MCF 10A (cell line): ENCODE results near the gene PCIF1. TPM values are rescaled to one million over a fixed set of nuclear protein-coding genes. Genes with fewer than 3 reads are reported as not detected.

Source experiments
- BruUV-seq: library from RNA; stranded (reverse); fragments of 400-500 nt; replicated peaks from 2 replicates; lab custom pipeline; 2021; lab: Mats Ljungman, UMichigan
- CTCF ChIA-PET: fragments of 300-600 bp; sonication (Branson Sonifier 250); formaldehyde crosslinking; extraction: SDS; loops from one replicate; lab custom pipeline; 2021; ENCODE audit warnings: antibody characterized with exemption, inconsistent platforms; lab: Yijun Ruan, JAX
- POLR2A ChIA-PET: fragments of 300-600, 350-650 bp; sonication (Branson Sonifier 250); formaldehyde crosslinking; extraction: SDS; loops from one replicate; lab custom pipeline; 2020; ENCODE audit warnings: antibody characterized with exemption, inconsistent platforms; lab: Yijun Ruan, JAX
- DNase-seq: peaks from one replicate; pipeline ENCODE4 v3.0.0-alpha.2; 2018; ENCODE audit not compliant: unreplicated experiment
- H3K27ac Mint-ChIP-seq: one replicate; pipeline ENCODE4 v1.8.0; 2022; ENCODE audit warnings: mild to moderate bottlenecking, low read depth, mixed read lengths; ENCODE audit not compliant: unreplicated experiment
- H3K27me3 Mint-ChIP-seq: one replicate; pipeline ENCODE4 v1.8.0; 2022; ENCODE audit warnings: mixed read lengths; ENCODE audit not compliant: insufficient read depth, unreplicated experiment
- H3K36me3 Mint-ChIP-seq: one replicate; pipeline ENCODE4 v1.8.0; 2022; ENCODE audit warnings: mild to moderate bottlenecking, moderate library complexity, mixed read lengths; ENCODE audit not compliant: insufficient read depth, unreplicated experiment
- H3K4me1 Mint-ChIP-seq: one replicate; pipeline ENCODE4 v1.8.0; 2022; ENCODE audit warnings: mixed read lengths; ENCODE audit not compliant: insufficient read depth, unreplicated experiment
- H3K4me3 Mint-ChIP-seq: one replicate; pipeline ENCODE4 v1.8.0; 2022; ENCODE audit warnings: mild to moderate bottlenecking, moderate library complexity, mixed read lengths; ENCODE audit not compliant: unreplicated experiment
- H3K9me3 Mint-ChIP-seq: one replicate; pipeline ENCODE4 v1.8.0; 2022; ENCODE audit warnings: mixed read lengths; ENCODE audit not compliant: unreplicated experiment
- intact Hi-C: fragments of 100-400 bp; cut with micrococcal nuclease; formaldehyde crosslinking; loops from 2 replicates; pipeline ENCODE4 v1.14.1; 2022
- total RNA-seq: library from RNA; stranded (reverse); gene quantifications from 2 replicates; pipeline ENCODE4 v1.2.3, GENCODE V29; 2022
- TF ChIP-seq, protein P1 (sequence below): fragments of 200-600 bp; IDR thresholded peaks from one replicate; pipeline ENCODE4 v1.8.0; 2022; ENCODE audit warnings: antibody characterized with exemption, mild to moderate bottlenecking; ENCODE audit not compliant: unreplicated experiment

The PCIF1 gene
- total RNA-seq, 1 experiment from 2014 or later = 20.5 TPM

DNA sequence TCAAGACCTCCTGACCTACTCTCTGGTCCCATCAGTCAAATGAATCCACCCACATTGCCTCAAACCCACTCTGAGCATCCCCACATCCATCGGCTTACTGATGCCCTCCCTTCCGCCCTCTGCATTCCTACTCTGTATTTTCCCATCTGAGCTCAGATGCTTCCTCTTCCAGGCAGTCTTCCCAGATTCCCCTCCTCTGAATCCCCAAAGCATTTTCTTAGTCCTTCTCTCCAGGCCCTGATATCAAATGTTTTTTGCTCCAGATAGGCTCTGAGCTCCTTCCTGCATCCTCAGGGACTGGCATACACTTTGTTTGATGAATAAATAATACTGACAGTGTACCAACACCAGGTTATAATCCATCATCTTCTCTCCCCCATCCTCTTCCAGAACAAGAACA lies 26.4 kb upstream of the PCIF1 start:
- no peak overlapping the region for H3K27ac Mint-ChIP-seq
- no TSS peak for BruUV-seq
- ChIA-PET CTCF (interaction anchor here (0.9 to 1.6 kb wide), 4 partner anchors 20 to 79 kb away, joined by 3 to 7 read pairs (median 4); no protein-coding TSS in a partner anchor), POLR2A (interaction anchor here (0.7 to 1.0 kb wide), 2 partner anchors 21 to 1019 kb away, joined by 3 read pairs; no protein-coding TSS in a partner anchor)
- H3K36me3 Mint-ChIP-seq = no peaks in the 10 kb centered on the region
- no peaks in the 10 kb centered on the region for H3K9me3 Mint-ChIP-seq
- DNase-seq = no peak
- H3K4me1 Mint-ChIP-seq = peaks cover 14% of the 10 kb centered on the region
- intact Hi-C loops = no loop called here
- no peaks in the 10 kb centered on the region for H3K27me3 Mint-ChIP-seq
- no peak overlapping the region for H3K4me3 Mint-ChIP-seq
- TF ChIP-seq, protein P1, sequence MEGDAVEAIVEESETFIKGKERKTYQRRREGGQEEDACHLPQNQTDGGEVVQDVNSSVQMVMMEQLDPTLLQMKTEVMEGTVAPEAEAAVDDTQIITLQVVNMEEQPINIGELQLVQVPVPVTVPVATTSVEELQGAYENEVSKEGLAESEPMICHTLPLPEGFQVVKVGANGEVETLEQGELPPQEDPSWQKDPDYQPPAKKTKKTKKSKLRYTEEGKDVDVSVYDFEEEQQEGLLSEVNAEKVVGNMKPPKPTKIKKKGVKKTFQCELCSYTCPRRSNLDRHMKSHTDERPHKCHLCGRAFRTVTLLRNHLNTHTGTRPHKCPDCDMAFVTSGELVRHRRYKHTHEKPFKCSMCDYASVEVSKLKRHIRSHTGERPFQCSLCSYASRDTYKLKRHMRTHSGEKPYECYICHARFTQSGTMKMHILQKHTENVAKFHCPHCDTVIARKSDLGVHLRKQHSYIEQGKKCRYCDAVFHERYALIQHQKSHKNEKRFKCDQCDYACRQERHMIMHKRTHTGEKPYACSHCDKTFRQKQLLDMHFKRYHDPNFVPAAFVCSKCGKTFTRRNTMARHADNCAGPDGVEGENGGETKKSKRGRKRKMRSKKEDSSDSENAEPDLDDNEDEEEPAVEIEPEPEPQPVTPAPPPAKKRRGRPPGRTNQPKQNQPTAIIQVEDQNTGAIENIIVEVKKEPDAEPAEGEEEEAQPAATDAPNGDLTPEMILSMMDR = no peak

DNA sequence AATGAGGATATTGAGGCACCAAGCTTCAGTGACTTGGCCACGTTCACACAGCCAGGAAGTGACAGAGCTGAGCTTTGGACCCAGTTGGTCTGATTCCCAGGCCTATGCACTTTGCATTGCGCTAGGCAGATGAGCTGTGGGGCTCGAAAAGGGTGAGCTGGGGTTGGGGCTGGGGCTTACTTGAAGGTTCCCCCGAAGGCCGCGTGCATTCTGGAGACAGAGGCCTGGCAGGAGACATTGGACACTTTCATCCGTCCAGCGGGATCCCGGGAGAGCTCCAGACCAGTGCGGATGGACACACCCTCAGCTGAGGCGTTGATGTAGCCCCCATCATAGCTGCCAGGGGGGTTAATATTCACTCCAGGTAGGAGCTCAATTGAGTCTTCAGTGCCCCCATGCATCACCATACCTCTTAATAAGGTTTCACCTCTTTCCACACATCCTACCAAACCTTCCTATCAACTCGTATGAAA lies 25.1 kb upstream of the PCIF1 start:
- Mint-ChIP-seq H3K4me1 (peaks cover 14% of the 10 kb centered on the region), H3K9me3 (no peaks in the 10 kb centered on the region), H3K27me3 (no peaks in the 10 kb centered on the region), H3K4me3 (no peak overlapping the region), H3K27ac (no peak overlapping the region), H3K36me3 (no peaks in the 10 kb centered on the region)
- no TSS peak for BruUV-seq
- ChIA-PET POLR2A (interaction anchor here (0.7 to 2.1 kb wide), 7 partner anchors 9 to 35 kb away, joined by 3 to 7 read pairs (median 5); partner anchors contain the start of genes CTSA and NEURL2), CTCF (interaction anchor here (0.7 to 1.6 kb wide), 3 partner anchors 24 to 44 kb away, joined by 3 to 5 read pairs (median 4); partner anchors contain the start of gene ZSWIM1)
- DNase-seq = no peak
- TF ChIP-seq, protein P1 = no peak
- intact Hi-C loops = no loop called here

DNA sequence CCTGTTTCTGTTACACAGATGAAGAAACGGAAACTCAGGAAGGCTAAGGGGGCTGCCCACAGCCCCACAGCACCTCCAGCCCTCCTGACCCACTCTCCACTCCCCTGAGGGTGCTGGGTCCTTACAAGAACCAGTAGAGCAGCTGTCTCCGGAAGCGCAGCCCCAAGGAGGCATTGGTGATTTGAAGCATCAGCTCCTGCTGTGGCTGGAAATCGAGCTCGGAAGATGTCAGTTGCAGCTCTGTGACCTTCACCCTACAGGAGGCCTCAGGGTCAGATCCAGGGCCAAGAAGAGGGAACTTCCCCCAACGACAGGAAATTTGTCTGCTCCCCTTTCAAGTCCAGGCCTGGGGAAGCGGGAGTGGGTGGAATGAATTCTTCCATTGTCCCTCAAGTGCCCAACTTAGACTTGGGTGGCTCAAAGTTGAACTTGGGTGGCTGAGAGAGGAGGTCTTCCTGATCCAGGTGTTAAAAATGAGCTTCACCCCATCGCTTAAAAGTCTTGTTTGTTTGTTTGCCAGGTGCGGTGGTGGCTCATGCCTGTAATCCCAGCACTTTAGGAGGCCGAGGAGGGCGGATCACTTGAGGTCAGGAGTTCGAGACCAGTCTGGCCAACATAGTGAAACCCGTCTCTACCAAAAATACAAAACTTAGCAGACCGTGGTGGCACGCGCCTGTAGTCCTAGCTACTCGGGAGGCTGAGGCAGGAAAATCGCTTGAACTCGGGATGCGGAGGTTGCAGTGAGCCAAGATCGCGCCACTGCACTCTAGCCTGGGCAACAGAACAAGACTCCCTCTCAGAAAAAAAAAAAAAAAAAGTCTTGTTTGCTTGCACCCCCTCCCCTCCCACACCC lies 24.4 kb upstream of the PCIF1 start:
- Mint-ChIP-seq H3K36me3 (no peaks in the 10 kb centered on the region), H3K4me3 (no peak overlapping the region), H3K27me3 (no peaks in the 10 kb centered on the region), H3K27ac (no peak overlapping the region), H3K9me3 (no peaks in the 10 kb centered on the region), H3K4me1 (peaks cover 14% of the 10 kb centered on the region)
- TF ChIP-seq, protein P1 = no peak
- no peak for DNase-seq
- intact Hi-C loops = no loop called here
- no TSS peak for BruUV-seq
- POLR2A ChIA-PET = interaction anchor here (0.7 to 2.1 kb wide), 7 partner anchors 10 to 34 kb away, joined by 3 to 7 read pairs (median 5); partner anchors contain the start of genes CTSA and NEURL2
- CTCF ChIA-PET = interaction anchor here (0.7 to 1.1 kb wide), 4 partner anchors 19 to 43 kb away, joined by 3 to 5 read pairs (median 4); partner anchors contain the start of gene ZSWIM1
